Measurements from ENCODE around the gene NUP62CL.
"Not testable (repeated sequence)": the region's sequence is repeated elsewhere in the genome, so short reads cannot be mapped to it uniquely, and the experiment has no call there.

The NUP62CL gene

DNA sequence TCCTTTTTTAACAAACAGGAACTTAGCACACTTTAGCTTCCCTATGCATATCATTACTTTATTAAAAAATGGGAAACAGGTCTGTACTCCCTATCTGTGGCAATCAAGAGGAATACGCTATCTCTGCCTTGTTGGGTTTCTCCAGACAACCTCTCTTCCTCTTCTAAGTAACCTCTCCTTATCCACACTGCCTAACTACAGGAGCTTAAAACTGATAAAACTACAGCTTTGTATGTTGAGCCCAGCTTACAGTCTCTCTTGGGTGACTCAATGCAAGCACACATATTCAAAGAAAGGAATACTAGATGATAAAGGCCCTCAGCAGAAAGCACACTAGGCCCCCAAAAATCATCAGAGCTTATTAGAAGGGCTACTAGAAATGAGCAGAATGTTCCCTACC, 8.9 kb downstream of the NUP62CL start:
- Histone ChIP-seq H3K79me1 (ENCODE audit: low read length) (no peaks in the 10 kb centered on the region), H2AK5ac (ENCODE audit: low read length) (no peak overlapping the region), H3K79me2 (ENCODE audit: control insufficient read depth, insufficient read depth, low read length) (no peaks in the 10 kb centered on the region), H3K18ac (ENCODE audit: low read length) (no peak overlapping the region), H3K4me1 (ENCODE audit: control insufficient read depth, low read depth, low read length) (no peaks in the 10 kb centered on the region), H3K9ac (ENCODE audit: low read length) (no peak overlapping the region), H3K4me3 (ENCODE audit: low read length) (no peak overlapping the region), H3K23ac (ENCODE audit: low read length) (no peak overlapping the region), H4K8ac (ENCODE audit: low read depth, low read length) (no peak overlapping the region), H2BK5ac (ENCODE audit: low read length) (no peak overlapping the region), H3K4ac (ENCODE audit: low read depth, low read length) (no peak overlapping the region), H3K27me3 (ENCODE audit: insufficient read depth, low read length, poor library complexity) (no peaks in the 10 kb centered on the region), H2BK120ac (ENCODE audit: low read depth, low read length) (no peak overlapping the region), H3K36me3 (ENCODE audit: control insufficient read depth, insufficient read depth, low read length) (no peaks in the 10 kb centered on the region), H4K5ac (ENCODE audit: low read length) (no peak overlapping the region), H2BK15ac (replicated peaks; ENCODE audit: low read depth) (no peak overlapping the region), H3K4me2 (ENCODE audit: low read length) (no peak overlapping the region), H3K56ac (ENCODE audit: low read length) (no peak overlapping the region), H3K27ac (ENCODE audit: low read depth, low read length) (no peak overlapping the region)
- WGBS (ENCODE audit: extremely low coverage, insufficient coverage, low lambda C conversion rate) = no CpG with 5 or more reads among the region's 1 CpG
- peak; percentile 42 for DNase-seq

DNA sequence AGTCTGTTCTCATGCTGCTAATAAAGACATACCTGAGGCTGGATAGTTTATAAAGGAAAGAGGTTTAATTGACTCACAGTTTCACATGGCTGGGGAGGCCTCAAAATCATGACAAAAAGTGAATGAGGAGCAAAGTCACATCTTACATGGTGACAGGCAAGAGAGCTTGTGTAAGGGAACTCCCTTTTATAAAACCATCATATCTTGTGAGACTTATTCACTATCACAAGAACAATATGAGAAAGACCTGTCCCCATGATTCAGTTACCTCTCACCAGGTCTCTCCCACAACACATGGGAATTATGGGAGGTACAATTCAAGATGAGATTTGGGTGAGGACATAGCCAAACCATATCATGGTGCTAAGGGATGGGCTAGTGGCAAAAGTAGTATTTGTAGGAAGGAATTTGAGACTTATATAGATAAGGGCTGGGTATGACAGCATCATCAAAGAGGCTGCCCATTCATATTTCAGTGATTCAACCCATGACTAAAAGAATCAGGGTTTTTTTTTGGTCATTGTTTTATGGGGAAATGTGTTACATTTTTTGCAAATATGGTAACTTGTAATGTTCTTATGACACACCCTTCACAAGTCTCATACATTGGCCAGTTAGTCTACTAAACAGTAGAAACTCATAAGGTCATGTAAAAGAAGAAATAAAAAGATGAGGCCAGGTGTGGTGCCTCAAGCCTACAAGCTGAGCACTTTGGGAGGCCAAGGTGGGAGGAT, 34.7 kb downstream of the NUP62CL start:
- no peak overlapping the region for H2BK5ac ChIP-seq (ENCODE audit: low read length)
- H3K27me3 ChIP-seq (ENCODE audit: insufficient read depth, low read length, poor library complexity) = no peaks in the 10 kb centered on the region
- no peak overlapping the region for H3K4me3 ChIP-seq (ENCODE audit: low read length)
- no peak overlapping the region for H3K56ac ChIP-seq (ENCODE audit: low read length)
- H3K79me1 ChIP-seq (ENCODE audit: low read length) = no peaks in the 10 kb centered on the region
- H3K9ac ChIP-seq (ENCODE audit: low read length) = no peak overlapping the region
- no peak overlapping the region for H4K8ac ChIP-seq (ENCODE audit: low read depth, low read length)
- no peak overlapping the region for H2BK120ac ChIP-seq (ENCODE audit: low read depth, low read length)
- no peak overlapping the region for H3K27ac ChIP-seq (ENCODE audit: low read depth, low read length)
- DNase-seq = no peak
- H3K23ac ChIP-seq (ENCODE audit: low read length) = no peak overlapping the region
- H3K79me2 ChIP-seq (ENCODE audit: control insufficient read depth, insufficient read depth, low read length) = no peaks in the 10 kb centered on the region
- H3K18ac ChIP-seq (ENCODE audit: low read length) = no peak overlapping the region
- H3K36me3 ChIP-seq (ENCODE audit: control insufficient read depth, insufficient read depth, low read length) = no peaks in the 10 kb centered on the region
- H4K5ac ChIP-seq (ENCODE audit: low read length) = no peak overlapping the region
- no peak overlapping the region for H3K4me2 ChIP-seq (ENCODE audit: low read length)
- no peak overlapping the region for H2BK15ac ChIP-seq (replicated peaks; ENCODE audit: low read depth)
- H3K4ac ChIP-seq (ENCODE audit: low read depth, low read length) = no peak overlapping the region
- no peaks in the 10 kb centered on the region for H3K4me1 ChIP-seq (ENCODE audit: control insufficient read depth, low read depth, low read length)
- no peak overlapping the region for H2AK5ac ChIP-seq (ENCODE audit: low read length)

DNA sequence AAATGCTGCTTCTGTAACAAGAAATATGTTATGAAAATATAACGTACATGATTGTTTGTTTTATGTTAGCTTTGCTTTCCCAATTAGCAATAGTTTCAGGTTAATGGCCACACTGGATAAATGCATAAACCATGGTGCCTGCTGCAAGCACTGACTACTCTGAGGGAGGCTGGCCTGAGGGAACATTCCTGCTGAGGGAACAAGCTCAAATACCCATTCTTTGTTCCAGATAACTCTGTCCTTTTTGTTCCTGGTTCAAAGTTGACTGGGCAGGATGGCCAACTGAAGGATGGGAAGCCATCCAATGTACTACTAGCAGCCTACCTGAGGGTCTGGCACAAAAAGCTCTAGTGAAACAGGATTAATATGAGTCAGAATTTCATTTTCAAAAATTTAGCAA, 37.5 kb downstream of the NUP62CL start:
- Histone ChIP-seq H3K4ac (ENCODE audit: low read depth, low read length) (no peak overlapping the region), H3K9ac (ENCODE audit: low read length) (no peak overlapping the region), H3K79me2 (ENCODE audit: control insufficient read depth, insufficient read depth, low read length) (no peaks in the 10 kb centered on the region), H3K23ac (ENCODE audit: low read length) (no peak overlapping the region), H2BK120ac (ENCODE audit: low read depth, low read length) (no peak overlapping the region), H3K27ac (ENCODE audit: low read depth, low read length) (no peak overlapping the region), H3K56ac (ENCODE audit: low read length) (no peak overlapping the region), H3K4me2 (ENCODE audit: low read length) (no peak overlapping the region), H3K79me1 (ENCODE audit: low read length) (no peaks in the 10 kb centered on the region), H2AK5ac (ENCODE audit: low read length) (no peak overlapping the region), H3K27me3 (ENCODE audit: insufficient read depth, low read length, poor library complexity) (no peaks in the 10 kb centered on the region), H4K5ac (ENCODE audit: low read length) (no peak overlapping the region), H3K4me1 (ENCODE audit: control insufficient read depth, low read depth, low read length) (no peaks in the 10 kb centered on the region), H4K8ac (ENCODE audit: low read depth, low read length) (no peak overlapping the region), H3K36me3 (ENCODE audit: control insufficient read depth, insufficient read depth, low read length) (no peaks in the 10 kb centered on the region), H2BK5ac (ENCODE audit: low read length) (no peak overlapping the region), H2BK15ac (replicated peaks; ENCODE audit: low read depth) (no peak overlapping the region), H3K18ac (ENCODE audit: low read length) (no peak overlapping the region), H3K4me3 (ENCODE audit: low read length) (no peak overlapping the region)
- WGBS (ENCODE audit: extremely low coverage, insufficient coverage, low lambda C conversion rate) = no CpG with 5 or more reads among the region's 1 CpG
- peak; percentile 6 for DNase-seq

- Histone ChIP-seq H3K27ac (ENCODE audit: low read depth, low read length) (no peak overlapping the region), H3K23ac (ENCODE audit: low read length) (no peak overlapping the region)
- DNase-seq = no peak
These were observed 38.0 kb downstream of the NUP62CL start for GRCh38 chrX:107168257-107168656.

DNA sequence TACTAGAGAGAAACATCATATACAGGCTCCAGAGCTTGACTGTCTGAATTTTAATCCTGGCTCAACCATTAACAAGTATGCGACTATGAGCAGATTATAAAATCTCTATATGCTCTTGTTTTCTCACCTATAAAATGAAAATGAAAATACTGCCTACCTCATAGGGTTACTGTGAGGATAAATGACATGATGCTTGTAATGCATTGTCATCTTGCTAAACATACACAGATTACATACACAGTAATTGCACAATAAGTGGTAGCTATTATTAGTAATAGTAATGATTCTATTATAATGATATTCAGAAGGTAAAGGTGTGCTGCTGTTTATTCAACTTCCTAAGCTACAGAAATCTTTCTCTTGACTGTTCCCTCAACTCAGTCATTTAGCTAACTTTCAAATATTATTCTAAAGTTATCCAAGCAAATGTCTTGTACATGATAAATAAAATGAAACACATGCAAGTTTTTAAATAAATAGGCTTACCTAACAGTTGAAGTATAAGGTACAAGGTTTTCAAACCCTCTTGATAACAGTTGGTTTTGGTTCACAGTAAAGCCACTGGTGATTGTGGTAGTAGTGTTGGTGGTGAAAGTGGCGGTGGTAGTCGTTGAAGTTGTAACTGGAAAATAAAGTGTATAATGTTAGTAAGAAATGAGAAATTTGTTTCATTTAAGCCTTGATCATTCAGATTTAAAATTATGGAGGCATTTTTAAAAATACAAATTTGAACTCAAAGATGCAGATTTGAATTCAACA, 38.9 kb downstream of the NUP62CL start:
- Histone ChIP-seq H3K56ac (ENCODE audit: low read length) (no peak overlapping the region), H3K4me1 (ENCODE audit: control insufficient read depth, low read depth, low read length) (no peaks in the 10 kb centered on the region), H2BK15ac (replicated peaks; ENCODE audit: low read depth) (no peak overlapping the region), H3K4me2 (ENCODE audit: low read length) (no peak overlapping the region), H3K9ac (ENCODE audit: low read length) (no peak overlapping the region), H3K27me3 (ENCODE audit: insufficient read depth, low read length, poor library complexity) (no peaks in the 10 kb centered on the region), H4K8ac (ENCODE audit: low read depth, low read length) (no peak overlapping the region), H2BK120ac (ENCODE audit: low read depth, low read length) (no peak overlapping the region), H3K4me3 (ENCODE audit: low read length) (no peak overlapping the region), H4K5ac (ENCODE audit: low read length) (no peak overlapping the region), H3K27ac (ENCODE audit: low read depth, low read length) (no peak overlapping the region), H3K36me3 (ENCODE audit: control insufficient read depth, insufficient read depth, low read length) (no peaks in the 10 kb centered on the region), H3K18ac (ENCODE audit: low read length) (no peak overlapping the region), H3K4ac (ENCODE audit: low read depth, low read length) (no peak overlapping the region), H3K79me2 (ENCODE audit: control insufficient read depth, insufficient read depth, low read length) (no peaks in the 10 kb centered on the region), H3K79me1 (ENCODE audit: low read length) (no peaks in the 10 kb centered on the region), H3K23ac (ENCODE audit: low read length) (no peak overlapping the region), H2AK5ac (ENCODE audit: low read length) (no peak overlapping the region), H2BK5ac (ENCODE audit: low read length) (no peak overlapping the region)
- DNase-seq = no peak
- no CpG with 5 or more reads among the region's 3 CpGs for WGBS (ENCODE audit: extremely low coverage, insufficient coverage, low lambda C conversion rate)

More at GRCh38 chrX:107168257-107168656, 38.0 kb downstream of the NUP62CL start:
- Histone ChIP-seq H3K9ac (ENCODE audit: low read length) (no peak overlapping the region), H3K79me2 (ENCODE audit: control insufficient read depth, insufficient read depth, low read length) (no peaks in the 10 kb centered on the region), H3K4ac (ENCODE audit: low read depth, low read length) (no peak overlapping the region), H3K18ac (ENCODE audit: low read length) (no peak overlapping the region), H3K4me3 (ENCODE audit: low read length) (no peak overlapping the region), H3K36me3 (ENCODE audit: control insufficient read depth, insufficient read depth, low read length) (no peaks in the 10 kb centered on the region), H3K56ac (ENCODE audit: low read length) (no peak overlapping the region), H4K8ac (ENCODE audit: low read depth, low read length) (no peak overlapping the region), H2BK5ac (ENCODE audit: low read length) (no peak overlapping the region), H3K4me2 (ENCODE audit: low read length) (no peak overlapping the region), H2BK120ac (ENCODE audit: low read depth, low read length) (no peak overlapping the region), H2BK15ac (replicated peaks; ENCODE audit: low read depth) (no peak overlapping the region), H3K27me3 (ENCODE audit: insufficient read depth, low read length, poor library complexity) (no peaks in the 10 kb centered on the region), H2AK5ac (ENCODE audit: low read length) (no peak overlapping the region), H3K79me1 (ENCODE audit: low read length) (no peaks in the 10 kb centered on the region), H4K5ac (ENCODE audit: low read length) (no peak overlapping the region), H3K4me1 (ENCODE audit: control insufficient read depth, low read depth, low read length) (no peaks in the 10 kb centered on the region)

GRCh38 chrX:107157618-107158017, 48.6 kb downstream of the NUP62CL start:
- H3K4ac ChIP-seq (ENCODE audit: low read depth, low read length); H3K4me3 ChIP-seq (ENCODE audit: low read length); H2BK5ac ChIP-seq (ENCODE audit: low read length); H3K9ac ChIP-seq (ENCODE audit: low read length); H3K27me3 ChIP-seq (ENCODE audit: insufficient read depth, low read length, poor library complexity); H3K79me2 ChIP-seq (ENCODE audit: control insufficient read depth, insufficient read depth, low read length); H3K4me1 ChIP-seq (ENCODE audit: control insufficient read depth, low read depth, low read length); H3K23ac ChIP-seq (ENCODE audit: low read length); H4K5ac ChIP-seq (ENCODE audit: low read length); H3K27ac ChIP-seq (ENCODE audit: low read depth, low read length); H3K56ac ChIP-seq (ENCODE audit: low read length); H3K4me2 ChIP-seq (ENCODE audit: low read length); H4K8ac ChIP-seq (ENCODE audit: low read depth, low read length); H2AK5ac ChIP-seq (ENCODE audit: low read length); H3K36me3 ChIP-seq (ENCODE audit: control insufficient read depth, insufficient read depth, low read length); H3K79me1 ChIP-seq (ENCODE audit: low read length); DNase-seq; H2BK15ac ChIP-seq (replicated peaks; ENCODE audit: low read depth); H2BK120ac ChIP-seq (ENCODE audit: low read depth, low read length); H3K18ac ChIP-seq (ENCODE audit: low read length): not testable (repeated sequence)
- no CpG with 5 or more reads among the region's 4 CpGs for WGBS (ENCODE audit: extremely low coverage, insufficient coverage, low lambda C conversion rate)

Data from mesendoderm (in vitro differentiated cells).